HL-60 (cell line): ENCODE results near the gene GLRB.

Source experiments
- DNase-seq, 2 experiments: peaks; one replicate each; pipeline ENCODE4 v3.0.0-alpha.2; 2010 to 2020; ENCODE audit warnings: low read depth in 1 of 2, low spot score in 1 of 2
- H3K27ac ChIP-seq: fragments of 250-450 bp; sonication (Bioruptor Pico); replicated peaks from 2 replicates; pipeline ENCODE4 v1.5.1; 2020; ENCODE audit warnings: mild to moderate bottlenecking, moderate library complexity
- H3K27me3 ChIP-seq: fragments of 250-450 bp; sonication (Bioruptor Pico); 2 replicates; pipeline ENCODE4 v1.5.1; 2021; ENCODE audit warnings: mild to moderate bottlenecking, moderate library complexity; ENCODE audit not compliant: insufficient read depth, poor library complexity, severe bottlenecking
- H3K4me3 ChIP-seq: replicated peaks from 2 replicates; pipeline ENCODE4 v1.5.1; 2011; ENCODE audit warnings: mild to moderate bottlenecking, control low read depth, low read length; ENCODE audit not compliant: insufficient read depth
- GABPA ChIP-seq: IDR thresholded peaks from 2 replicates; pipeline ENCODE4 v1.6.1; 2012; ENCODE audit warnings: low read depth
- POLR2AphosphoS5 ChIP-seq: IDR thresholded peaks from 2 replicates; pipeline ENCODE4 v1.6.1; 2012; ENCODE audit warnings: low read depth
- REST ChIP-seq: IDR thresholded peaks from 2 replicates; pipeline ENCODE4 v1.6.1; 2012; ENCODE audit warnings: low read depth; ENCODE audit not compliant: insufficient replicate concordance
- SPI1 ChIP-seq: IDR thresholded peaks from 2 replicates; pipeline ENCODE4 v1.6.1; 2012; ENCODE audit warnings: low read depth, mild to moderate bottlenecking, borderline replicate concordance
- TF ChIP-seq, protein P1 (sequence below): IDR thresholded peaks from one replicate; pipeline ENCODE4 v1.5.1; 2011; ENCODE audit warnings: low read length, control low read depth, inconsistent platforms; ENCODE audit not compliant: insufficient read depth

The GLRB gene

GRCh38 chr4:157075401-157075800 lies 549 bp upstream of the GLRB start:
- TF ChIP-seq POLR2AphosphoS5 (no peak), REST (no peak), GABPA (no peak), SPI1 (no peak)
- TF ChIP-seq, protein P1, sequence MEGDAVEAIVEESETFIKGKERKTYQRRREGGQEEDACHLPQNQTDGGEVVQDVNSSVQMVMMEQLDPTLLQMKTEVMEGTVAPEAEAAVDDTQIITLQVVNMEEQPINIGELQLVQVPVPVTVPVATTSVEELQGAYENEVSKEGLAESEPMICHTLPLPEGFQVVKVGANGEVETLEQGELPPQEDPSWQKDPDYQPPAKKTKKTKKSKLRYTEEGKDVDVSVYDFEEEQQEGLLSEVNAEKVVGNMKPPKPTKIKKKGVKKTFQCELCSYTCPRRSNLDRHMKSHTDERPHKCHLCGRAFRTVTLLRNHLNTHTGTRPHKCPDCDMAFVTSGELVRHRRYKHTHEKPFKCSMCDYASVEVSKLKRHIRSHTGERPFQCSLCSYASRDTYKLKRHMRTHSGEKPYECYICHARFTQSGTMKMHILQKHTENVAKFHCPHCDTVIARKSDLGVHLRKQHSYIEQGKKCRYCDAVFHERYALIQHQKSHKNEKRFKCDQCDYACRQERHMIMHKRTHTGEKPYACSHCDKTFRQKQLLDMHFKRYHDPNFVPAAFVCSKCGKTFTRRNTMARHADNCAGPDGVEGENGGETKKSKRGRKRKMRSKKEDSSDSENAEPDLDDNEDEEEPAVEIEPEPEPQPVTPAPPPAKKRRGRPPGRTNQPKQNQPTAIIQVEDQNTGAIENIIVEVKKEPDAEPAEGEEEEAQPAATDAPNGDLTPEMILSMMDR, result no peak
- DNase-seq, result no peak
- Histone ChIP-seq H3K27me3 (peaks cover 27% of the 10 kb centered on the region), H3K27ac (no peak overlapping the region), H3K4me3 (no peak overlapping the region)

DNA sequence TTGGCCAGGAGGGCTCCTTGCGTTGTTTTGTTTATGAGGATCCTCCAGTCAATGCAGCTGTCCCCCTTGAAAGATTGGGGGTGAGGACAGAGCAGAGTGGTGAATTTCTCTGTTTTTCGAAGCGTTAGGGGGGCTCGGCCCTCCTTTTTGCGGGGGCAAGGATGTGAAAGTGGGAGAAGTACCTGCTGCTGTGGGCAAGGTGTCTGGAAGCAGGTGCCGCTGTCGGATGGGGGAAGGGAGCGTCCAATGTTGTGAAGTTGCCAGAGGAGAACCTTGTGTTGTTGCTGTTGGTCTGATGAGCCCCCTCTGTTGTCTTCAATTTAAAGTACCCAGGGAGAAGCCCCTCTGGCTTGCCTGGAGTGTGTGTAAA lies 613 bp downstream of the GLRB start:
- TF ChIP-seq, protein P1, result no peak
- TF ChIP-seq SPI1 (no peak), REST (no peak), POLR2AphosphoS5 (no peak), GABPA (no peak)
- Histone ChIP-seq H3K27me3 (peaks cover 27% of the 10 kb centered on the region), H3K4me3 (no peak overlapping the region), H3K27ac (no peak overlapping the region)
- DNase-seq, result no peak

DNA sequence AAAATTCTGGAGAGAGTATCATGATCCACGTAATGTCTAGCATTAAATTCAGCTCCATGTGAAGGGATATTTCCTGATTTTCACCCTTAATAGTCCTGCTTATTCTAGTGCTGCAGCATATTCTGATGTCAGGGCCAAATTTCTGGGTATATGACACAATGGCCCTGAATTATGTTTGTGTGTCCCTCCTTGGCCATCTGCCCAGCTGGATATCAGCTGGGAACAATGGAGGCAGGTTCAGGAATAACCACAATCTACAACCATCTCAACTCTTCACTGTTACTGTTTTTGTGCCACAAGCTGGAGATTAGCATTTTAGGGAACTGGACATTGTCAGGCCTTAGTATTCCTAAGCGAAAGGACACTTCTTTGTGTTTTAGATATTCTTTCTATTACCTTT lies 3.5 kb downstream of the GLRB start:
- H3K4me3 ChIP-seq, result no peak overlapping the region
- peaks cover 24% of the 10 kb centered on the region for H3K27me3 ChIP-seq
- H3K27ac ChIP-seq, result no peak overlapping the region
- DNase-seq, result no peak
- TF ChIP-seq SPI1 (no peak), POLR2AphosphoS5 (no peak), GABPA (no peak), REST (no peak)
- TF ChIP-seq, protein P1, result no peak
